Testis (tissue), 3 donors: ENCODE results near the gene GPLD1. TPM values are rescaled to one million over a fixed set of nuclear protein-coding genes. Genes with fewer than 3 reads are reported as not detected.

Experiments
- DNase-seq: peaks from one replicate; pipeline ENCODE4 v3.0.0-alpha.2; 2019
- H3K27ac ChIP-seq, 2 donors: fragments of 200-600 bp; sonication (generic); one replicate each; pipeline ENCODE4 v1.5.1; 2019
- H3K27me3 ChIP-seq: fragments of 200-600 bp; sonication (generic); one replicate; pipeline ENCODE4 v1.5.1; 2019
- H3K36me3 ChIP-seq: fragments of 200-600 bp; sonication (generic); one replicate; pipeline ENCODE4 v1.5.1; 2017; ENCODE audit warnings: low read depth; ENCODE audit errors: missing control alignments
- H3K4me1 ChIP-seq: fragments of 200-600 bp; sonication (generic); one replicate; pipeline ENCODE4 v1.5.1; 2019
- H3K4me3 ChIP-seq, 2 donors: fragments of 200-600 bp; sonication (generic); one replicate each; pipeline ENCODE4 v1.5.1; 2017 to 2019
- H3K9me3 ChIP-seq: fragments of 200-600 bp; sonication (generic); one replicate; pipeline ENCODE4 v1.5.1; 2017
- CTCF ChIP-seq, 3 experiments: fragments of 450-650 bp in 2 of 3; fragments of 200-600 bp in 1 of 3; sonication (generic) in 1 of 3; IDR thresholded peaks; one replicate each; pipeline ENCODE4 v1.5.1; 2016 to 2019; ENCODE audit warnings: antibody characterized with exemption in 3 of 3, mild to moderate bottlenecking in 2 of 3, moderate library complexity in 1 of 3
- POLR2A ChIP-seq: fragments of 450-650 bp; IDR thresholded peaks from one replicate; pipeline ENCODE4 v1.6.1; 2017; ENCODE audit warnings: antibody characterized with exemption, mild to moderate bottlenecking, moderate library complexity
- WGBS, 2 donors: methylation state at CpG; one replicate each; pipeline ENCODE4 v1.1.5; 2018; 5-methylcytosine and 5-hydroxymethylcytosine counted together
- intact Hi-C: fragments of 100-400 bp; cut with DNase I; formaldehyde crosslinking; loops from one replicate; pipeline ENCODE4 v1.15.1; 2023; ENCODE audit warnings: low total_unique reads
- polyA plus RNA-seq: library from polyadenylated mRNA; stranded (reverse); fragments of 350-450 nt; fragmentation: Illumina TruSeq; extraction: RNeasy Lipid Tissue Mini Kit (QIAGEN cat#74804); gene quantifications from one replicate; pipeline ENCODE4 v1.2.3, GENCODE V29; 2014; ENCODE audit warnings: low read depth, low replicate concordance; ENCODE audit not compliant: insufficient read depth
- total RNA-seq, 2 donors: library from RNA; depleted of rRNA; stranded (reverse); fragments of >200 nt; gene quantifications; one replicate each; pipeline ENCODE4 v1.2.3, GENCODE V29; 2016

Gene GPLD1
- total and polyA plus RNA-seq, 3 donors from 2014 or later: 3.9 to 15.6 (median 10.7) TPM

- no peaks in the 10 kb centered on the region for H3K27me3 ChIP-seq
- no peaks in the 10 kb centered on the region for H3K9me3 ChIP-seq
- H3K36me3 ChIP-seq: no peaks in the 10 kb centered on the region
- no peak for DNase-seq
- no peaks in the 10 kb centered on the region for H3K4me1 ChIP-seq
- no peak overlapping the region for H3K27ac ChIP-seq
- TF ChIP-seq POLR2A: no peak
- no peak for TF ChIP-seq CTCF (IDR thresholded peaks at IDR 0.05)
- WGBS, 2 donors: 79 to 86% methylated on average over 13 of the region's 13 CpGs
- intact Hi-C loops: no loop called here
- H3K4me3 ChIP-seq: no peak overlapping the region
These were observed 37.6 kb downstream of the GPLD1 start for GRCh38 chr6:24451581-24452388.

GRCh38 chr6:24448828-24449525, 40.4 kb downstream of the GPLD1 start:
- Histone ChIP-seq H3K27me3 (no peaks in the 10 kb centered on the region), H3K4me1 (no peaks in the 10 kb centered on the region), H3K9me3 (no peaks in the 10 kb centered on the region), H3K27ac (no peak overlapping the region), H3K4me3 (no peak overlapping the region), H3K36me3 (no peaks in the 10 kb centered on the region)
- TF ChIP-seq CTCF (IDR thresholded peaks at IDR 0.05) (no peak), POLR2A (no peak)
- 68 to 88% methylated on average over 9 of the region's 9 CpGs for WGBS, 2 donors
- DNase-seq: no peak
- intact Hi-C loops: no loop called here

GRCh38 chr6:24448396-24448795, 41.0 kb downstream of the GPLD1 start:
- intact Hi-C loops: no loop called here
- 65 to 85% methylated on average over 4 of the region's 4 CpGs for WGBS, 2 donors
- H3K27me3 ChIP-seq: no peaks in the 10 kb centered on the region
- no peak overlapping the region for H3K27ac ChIP-seq
- no peak overlapping the region for H3K4me3 ChIP-seq
- TF ChIP-seq CTCF (IDR thresholded peaks at IDR 0.05): no peak
- TF ChIP-seq POLR2A: no peak
- no peaks in the 10 kb centered on the region for H3K9me3 ChIP-seq
- H3K4me1 ChIP-seq: no peaks in the 10 kb centered on the region
- no peaks in the 10 kb centered on the region for H3K36me3 ChIP-seq
- DNase-seq: no peak

GRCh38 chr6:24446670-24447069, 42.7 kb downstream of the GPLD1 start:
- H3K4me1 ChIP-seq: no peaks in the 10 kb centered on the region
- WGBS, 2 donors: 90 to 92% methylated on average over 7 of the region's 7 CpGs
- H3K9me3 ChIP-seq: no peaks in the 10 kb centered on the region
- H3K27ac ChIP-seq: no peak overlapping the region
- intact Hi-C loops: no loop called here
- no peak for TF ChIP-seq CTCF (IDR thresholded peaks at IDR 0.05)
- no peak for TF ChIP-seq POLR2A
- no peaks in the 10 kb centered on the region for H3K36me3 ChIP-seq
- no peak for DNase-seq
- H3K27me3 ChIP-seq: no peaks in the 10 kb centered on the region
- H3K4me3 ChIP-seq: no peak overlapping the region
